HEK293T (cell line): Measurements from ENCODE around the gene MARS1.

Experiments
- BHLHE40 ChIP-seq: fragments of 450-650 bp; IDR thresholded peaks from 2 replicates; pipeline ENCODE4 v1.6.1; 2016; ENCODE audit warnings: mild to moderate bottlenecking, moderate library complexity, borderline replicate concordance
- CTBP1 ChIP-seq: fragments of 450-650 bp; IDR thresholded peaks from 2 replicates; pipeline ENCODE4 v1.6.1; 2016; ENCODE audit warnings: borderline replicate concordance
- ELF4 ChIP-seq: fragments of 450-650 bp; IDR thresholded peaks from 2 replicates; pipeline ENCODE4 v1.6.1; 2017; ENCODE audit warnings: antibody characterized with exemption
- FOXK2 ChIP-seq: fragments of 450-650 bp; IDR thresholded peaks from 2 replicates; pipeline ENCODE4 v1.6.1; 2016; ENCODE audit warnings: mild to moderate bottlenecking
- FOXM1 ChIP-seq: fragments of 450-650 bp; IDR thresholded peaks from 2 replicates; pipeline ENCODE4 v1.6.1; 2017; ENCODE audit warnings: mild to moderate bottlenecking, borderline replicate concordance
- HDGF ChIP-seq: fragments of 450-650 bp; IDR thresholded peaks from 2 replicates; pipeline ENCODE4 v1.6.1; 2017; ENCODE audit warnings: antibody characterized with exemption, borderline replicate concordance
- NFRKB ChIP-seq: fragments of 450-650 bp; IDR thresholded peaks from 2 replicates; pipeline ENCODE4 v1.6.1; 2016; ENCODE audit warnings: mild to moderate bottlenecking, moderate library complexity
- SP1 ChIP-seq: fragments of 450-650 bp; IDR thresholded peaks from 2 replicates; pipeline ENCODE4 v1.6.1; 2017
- TARDBP ChIP-seq: fragments of 450-650 bp; IDR thresholded peaks from 2 replicates; pipeline ENCODE4 v1.6.1; 2016

DNA sequence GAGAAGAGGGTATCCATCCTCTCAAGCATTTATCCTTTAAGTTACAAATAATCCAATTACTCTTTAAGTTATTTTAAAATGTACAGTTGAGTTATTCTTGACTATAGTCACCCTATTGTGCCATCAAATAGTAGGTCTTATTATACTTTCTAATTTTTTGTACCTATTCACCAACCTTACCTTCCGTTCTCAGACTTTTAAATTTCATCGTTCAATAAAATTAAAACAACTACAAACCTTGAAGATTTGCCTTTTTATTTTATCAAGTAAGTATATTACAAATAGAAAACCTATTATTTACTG lies 60.1 kb downstream of the MARS1 start:
- TF ChIP-seq ELF4 = no peak
- no peak for TF ChIP-seq FOXM1
- no peak for TF ChIP-seq CTBP1
- no peak for TF ChIP-seq NFRKB
- no peak for TF ChIP-seq FOXK2
- no peak for TF ChIP-seq BHLHE40
- no peak for TF ChIP-seq SP1
- no peak for TF ChIP-seq HDGF
- TF ChIP-seq TARDBP = no peak
